Calu3 (cell line): ENCODE measurements around the gene GBP5. TPM values are rescaled to one million over a fixed set of nuclear protein-coding genes. Genes with fewer than 3 reads are reported as not detected.
"Not testable (repeated sequence)": the region's sequence is repeated elsewhere in the genome, so short reads cannot be mapped to it uniquely, and the experiment has no call there.

Experiments
- BruUV-seq: library from RNA; stranded (reverse); fragments of 400-500 nt; replicated peaks from 2 replicates; lab custom pipeline; 2021; lab: Mats Ljungman, UMichigan
- CTCF ChIA-PET: fragments of 300-600 bp; sonication (Branson Sonifier 250); formaldehyde crosslinking; loops from one replicate; lab custom pipeline; 2022; ENCODE audit warnings: antibody characterized with exemption; lab: Charles Lee
- DNase-seq: peaks from one replicate; pipeline ENCODE4 v3.0.0; 2022
- H3K27ac Mint-ChIP-seq: one replicate; pipeline ENCODE4 v1.8.0; 2022; ENCODE audit warnings: mixed read lengths; ENCODE audit not compliant: unreplicated experiment
- H3K27me3 Mint-ChIP-seq: one replicate; pipeline ENCODE4 v1.8.0; 2022; ENCODE audit warnings: mixed read lengths; ENCODE audit not compliant: unreplicated experiment
- H3K36me3 Mint-ChIP-seq: one replicate; pipeline ENCODE4 v1.8.0; 2022; ENCODE audit warnings: mild to moderate bottlenecking, moderate library complexity, mixed read lengths; ENCODE audit not compliant: insufficient read depth, unreplicated experiment
- H3K4me1 Mint-ChIP-seq: one replicate; pipeline ENCODE4 v1.8.0; 2022; ENCODE audit warnings: mild to moderate bottlenecking, low read depth, mixed read lengths; ENCODE audit not compliant: unreplicated experiment
- H3K4me3 Mint-ChIP-seq: one replicate; pipeline ENCODE4 v1.8.0; 2022; ENCODE audit warnings: mild to moderate bottlenecking, low read depth, moderate library complexity, mixed read lengths; ENCODE audit not compliant: unreplicated experiment
- H3K9me3 Mint-ChIP-seq: one replicate; pipeline ENCODE4 v1.8.0; 2022; ENCODE audit warnings: low read depth, mixed read lengths; ENCODE audit not compliant: unreplicated experiment
- intact Hi-C: fragments of 100-400 bp; cut with micrococcal nuclease; formaldehyde crosslinking; loops from one replicate; pipeline ENCODE4 v1.10.0; 2022; ENCODE audit not compliant: unreplicated experiment
- total RNA-seq: library from RNA; stranded (reverse); gene quantifications from 2 replicates; pipeline ENCODE4 v1.2.3, GENCODE V29; 2022
- TF ChIP-seq, protein P1 (sequence below): fragments of 200-600 bp; IDR thresholded peaks from one replicate; pipeline ENCODE4 v1.8.0; 2022; ENCODE audit warnings: antibody characterized with exemption; ENCODE audit not compliant: unreplicated experiment

The GBP5 gene
- total RNA-seq, 1 experiment from 2014 or later = not detected

- DNase-seq = no peak
- CTCF ChIA-PET = no interaction called here
- Mint-ChIP-seq H3K27ac (no peak overlapping the region), H3K4me3 (no peak overlapping the region), H3K9me3 (peaks cover 3% of the 10 kb centered on the region), H3K36me3 (no peaks in the 10 kb centered on the region), H3K4me1 (peaks cover 4% of the 10 kb centered on the region), H3K27me3 (no peaks in the 10 kb centered on the region)
- BruUV-seq = no TSS peak
- intact Hi-C loops = no loop called here
- TF ChIP-seq, protein P1, sequence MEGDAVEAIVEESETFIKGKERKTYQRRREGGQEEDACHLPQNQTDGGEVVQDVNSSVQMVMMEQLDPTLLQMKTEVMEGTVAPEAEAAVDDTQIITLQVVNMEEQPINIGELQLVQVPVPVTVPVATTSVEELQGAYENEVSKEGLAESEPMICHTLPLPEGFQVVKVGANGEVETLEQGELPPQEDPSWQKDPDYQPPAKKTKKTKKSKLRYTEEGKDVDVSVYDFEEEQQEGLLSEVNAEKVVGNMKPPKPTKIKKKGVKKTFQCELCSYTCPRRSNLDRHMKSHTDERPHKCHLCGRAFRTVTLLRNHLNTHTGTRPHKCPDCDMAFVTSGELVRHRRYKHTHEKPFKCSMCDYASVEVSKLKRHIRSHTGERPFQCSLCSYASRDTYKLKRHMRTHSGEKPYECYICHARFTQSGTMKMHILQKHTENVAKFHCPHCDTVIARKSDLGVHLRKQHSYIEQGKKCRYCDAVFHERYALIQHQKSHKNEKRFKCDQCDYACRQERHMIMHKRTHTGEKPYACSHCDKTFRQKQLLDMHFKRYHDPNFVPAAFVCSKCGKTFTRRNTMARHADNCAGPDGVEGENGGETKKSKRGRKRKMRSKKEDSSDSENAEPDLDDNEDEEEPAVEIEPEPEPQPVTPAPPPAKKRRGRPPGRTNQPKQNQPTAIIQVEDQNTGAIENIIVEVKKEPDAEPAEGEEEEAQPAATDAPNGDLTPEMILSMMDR = no peak
Measured at GRCh38 chr1:89305493-89305892, 32.8 kb upstream of the GBP5 start.

DNA sequence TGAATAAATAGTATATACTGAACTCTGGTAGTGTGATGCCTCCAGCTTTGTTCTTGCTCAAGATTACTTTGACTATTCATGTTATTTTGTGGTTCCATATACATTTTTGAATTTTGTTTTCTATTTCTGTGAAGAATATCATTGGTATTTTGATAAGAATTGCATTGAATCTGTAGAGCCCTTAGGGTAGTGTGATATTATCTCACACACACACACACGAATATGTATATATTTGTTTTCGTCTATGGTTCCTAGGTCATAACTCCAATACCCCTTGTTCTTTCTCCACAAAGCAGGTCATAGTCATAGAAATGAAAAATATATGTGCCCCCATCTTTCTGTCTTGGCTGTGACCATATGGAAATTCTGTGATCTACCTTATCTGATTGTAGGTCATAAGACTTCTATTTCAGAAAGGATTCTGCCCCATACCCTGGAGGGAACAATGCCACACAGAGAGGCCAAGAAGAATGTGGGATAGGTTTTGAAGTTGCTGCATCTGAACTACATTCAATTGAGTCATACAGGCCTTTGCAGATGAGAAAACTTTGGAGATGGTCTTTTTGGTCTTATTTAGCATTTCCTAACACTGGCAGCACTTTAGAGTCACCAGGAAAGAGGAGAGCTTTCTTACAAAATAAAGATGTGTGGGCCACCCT, 32.0 kb upstream of the GBP5 start:
- no peaks in the 10 kb centered on the region for H3K27me3 Mint-ChIP-seq
- no peak for DNase-seq
- TF ChIP-seq, protein P1 = no peak
- no peaks in the 10 kb centered on the region for H3K4me1 Mint-ChIP-seq
- no peak overlapping the region for H3K4me3 Mint-ChIP-seq
- peaks cover 3% of the 10 kb centered on the region for H3K9me3 Mint-ChIP-seq
- BruUV-seq = no TSS peak
- CTCF ChIA-PET = no interaction called here
- no peak overlapping the region for H3K27ac Mint-ChIP-seq
- intact Hi-C loops = no loop called here
- no peaks in the 10 kb centered on the region for H3K36me3 Mint-ChIP-seq

DNA sequence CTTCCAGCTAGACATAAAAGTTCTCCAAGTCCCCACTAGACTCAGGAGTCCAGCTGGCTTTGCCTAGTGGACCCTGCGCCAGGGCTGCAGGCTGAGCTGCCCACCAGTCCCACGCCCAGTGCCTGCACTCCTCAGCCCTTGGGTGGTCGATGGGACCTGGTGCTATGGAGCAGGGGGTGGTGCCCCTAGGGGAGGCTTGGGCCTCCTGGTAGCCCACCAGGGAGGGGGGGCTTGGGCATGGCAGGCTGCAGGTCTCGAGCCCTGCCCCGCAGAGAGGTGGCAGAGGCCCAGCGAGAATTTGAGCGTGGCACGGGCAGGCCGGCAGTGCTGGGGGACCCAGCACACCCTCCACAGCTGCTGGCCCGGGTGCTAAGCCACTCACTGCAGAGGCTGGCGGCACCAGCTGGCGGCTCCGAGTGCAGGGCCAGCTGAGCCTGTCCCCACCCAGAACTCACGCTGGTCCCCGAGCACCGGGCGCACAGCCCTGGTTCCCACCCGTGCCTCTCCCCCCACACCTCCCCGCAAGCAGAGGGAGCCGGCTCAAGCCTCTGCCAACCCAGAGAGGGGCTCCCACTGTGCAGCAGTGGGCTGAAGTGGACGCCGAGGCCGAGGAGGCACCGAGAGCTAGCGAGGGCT, 30.2 kb upstream of the GBP5 start:
- intact Hi-C loops = no loop called here
- peaks cover 3% of the 10 kb centered on the region for H3K9me3 Mint-ChIP-seq
- no peaks in the 10 kb centered on the region for H3K4me1 Mint-ChIP-seq
- BruUV-seq = no TSS peak
- TF ChIP-seq, protein P1 = no peak
- DNase-seq = no peak
- no peaks in the 10 kb centered on the region for H3K27me3 Mint-ChIP-seq
- H3K4me3 Mint-ChIP-seq = no peak overlapping the region
- H3K27ac Mint-ChIP-seq = no peak overlapping the region
- no peaks in the 10 kb centered on the region for H3K36me3 Mint-ChIP-seq
- CTCF ChIA-PET = no interaction called here

- CTCF ChIA-PET, H3K4me3 Mint-ChIP-seq, intact Hi-C loops: not testable (repeated sequence)
Measured at GRCh38 chr1:89299739-89300463, 27.2 kb upstream of the GBP5 start.

More at GRCh38 chr1:89299739-89300463, 27.2 kb upstream of the GBP5 start:
- H3K9me3 Mint-ChIP-seq, BruUV-seq, H3K4me1 Mint-ChIP-seq, H3K27ac Mint-ChIP-seq, DNase-seq, H3K36me3 Mint-ChIP-seq, H3K27me3 Mint-ChIP-seq: not testable (repeated sequence)
